ENCODE data around the gene G6PC3.

Gene G6PC3

GRCh38 chr17:44079877-44080821, 9.6 kb downstream of the G6PC3 start:
- Histone ChIP-seq H3K4me3 (no peak overlapping the region), H3K27ac (no peak overlapping the region)

- Histone ChIP-seq H3K4me3 (no peak overlapping the region), H3K27ac (no peak overlapping the region)
These were observed 11.1 kb downstream of the G6PC3 start for GRCh38 chr17:44081681-44082080.

- Histone ChIP-seq H3K4me3 (no peak overlapping the region), H3K27ac (no peak overlapping the region)
These were observed 11.9 kb downstream of the G6PC3 start for GRCh38 chr17:44082256-44082927.

- no peak overlapping the region for H3K27ac ChIP-seq
- no peak overlapping the region for H3K4me3 ChIP-seq
These were observed 12.8 kb downstream of the G6PC3 start for GRCh38 chr17:44083250-44083849.

- H3K4me3 ChIP-seq: no peak overlapping the region
- peak overlapping the region in 1 of 21 experiments; percentile 10 for H3K27ac ChIP-seq
These were observed 13.6 kb downstream of the G6PC3 start for GRCh38 chr17:44084131-44084538.

GRCh38 chr17:44084921-44085320, 14.4 kb downstream of the G6PC3 start:
- Histone ChIP-seq H3K4me3 (no peak overlapping the region), H3K27ac (no peak overlapping the region)

- Histone ChIP-seq H3K4me3 (no peak overlapping the region), H3K27ac (peak overlapping the region in 12 of 21 experiments; percentile 44 to 84 (median 66))
These were observed 15.4 kb downstream of the G6PC3 start for GRCh38 chr17:44085908-44086307.

GRCh38 chr17:44086364-44087311, 16.1 kb downstream of the G6PC3 start:
- H3K4me3 ChIP-seq: no peak overlapping the region
- H3K27ac ChIP-seq: peak overlapping the region in 14 of 21 experiments; percentile 2 to 84 (median 66)

GRCh38 chr17:44087319-44087718, 16.8 kb downstream of the G6PC3 start:
- Histone ChIP-seq H3K27ac (peak overlapping the region in 11 of 21 experiments; percentile 2 to 71 (median 28)), H3K4me3 (no peak overlapping the region)

GRCh38 chr17:44088254-44088653, 17.7 kb downstream of the G6PC3 start:
- H3K4me3 ChIP-seq: no peak overlapping the region
- H3K27ac ChIP-seq: no peak overlapping the region

GRCh38 chr17:44091200-44091997, 20.9 kb downstream of the G6PC3 start:
- Histone ChIP-seq H3K4me3 (no peak overlapping the region), H3K27ac (peak overlapping the region in 1 of 21 experiments; percentile 10)

GRCh38 chr17:44092051-44092450, 21.5 kb downstream of the G6PC3 start:
- Histone ChIP-seq H3K4me3 (no peak overlapping the region), H3K27ac (no peak overlapping the region)

- Histone ChIP-seq H3K4me3 (no peak overlapping the region), H3K27ac (peak overlapping the region in 1 of 21 experiments; percentile 24)
These were observed 22.8 kb downstream of the G6PC3 start for GRCh38 chr17:44093231-44093900.

GRCh38 chr17:44094701-44095387, 24.3 kb downstream of the G6PC3 start:
- peak overlapping the region in 20 of 21 experiments; percentile 55 to 93 (median 86) for H3K27ac ChIP-seq
- no peak overlapping the region for H3K4me3 ChIP-seq

- Histone ChIP-seq H3K27ac (peak overlapping the region in 20 of 21 experiments; percentile 55 to 93 (median 86)), H3K4me3 (peak overlapping the region in 1 of 7 experiments; percentile 8)
These were observed 24.8 kb downstream of the G6PC3 start for GRCh38 chr17:44095388-44095646.

GRCh38 chr17:44095647-44096496, 25.3 kb downstream of the G6PC3 start:
- Histone ChIP-seq H3K4me3 (peak overlapping the region in 4 of 7 experiments; percentile 7 to 13 (median 8)), H3K27ac (peak overlapping the region; percentile 26 to 93 (median 85))

All from skin epidermis (tissue), 12 donors.